T-helper 2 cell treated with Interferon-gamma antibody and Interleukin-4, amounts not matched to agents 100 ng/mL and 5 ng/mL, for 36 hours (primary cell): ENCODE results near the gene KCNJ1. TPM values are rescaled to one million over a fixed set of nuclear protein-coding genes. Genes with fewer than 3 reads are reported as not detected.

Experiments used
- intact Hi-C: fragments of 100-400 bp; cut with micrococcal nuclease; formaldehyde crosslinking; loops from one replicate; pipeline ENCODE4 v1.15.1; 2023
- total RNA-seq: library from RNA; stranded (reverse); gene quantifications from 2 replicates; pipeline ENCODE4 v1.2.3, GENCODE V29; 2022

Gene KCNJ1
- not detected in 2 replicates for total RNA-seq

DNA sequence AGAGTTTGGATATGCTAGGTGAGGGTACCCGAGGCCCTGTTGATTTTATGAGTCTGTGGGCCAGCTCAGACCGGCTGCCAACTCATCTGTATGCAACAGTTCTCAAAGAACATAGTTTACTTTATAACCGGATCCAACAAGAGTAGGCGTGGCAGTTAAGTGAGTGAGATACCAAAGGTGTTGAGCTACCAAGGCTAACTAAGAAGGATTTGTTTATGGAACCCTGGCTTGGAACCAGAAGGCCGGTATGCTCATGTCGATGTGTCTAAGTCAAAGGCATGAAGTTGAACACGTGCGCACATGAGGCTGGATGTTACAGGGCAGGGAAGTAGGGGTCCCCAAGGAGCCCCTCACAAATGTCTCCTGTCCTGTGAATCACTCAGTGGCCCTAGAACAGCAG lies at the start of gene KCNJ1:
Gene KCNJ1, minus strand, starts transcription at position 20 of the 400 bp plus-strand sequence. CDS start 27,053 bp downstream, outside the sequence.
- intact Hi-C loops: loop anchor here (5.0 kb wide), 1 partner anchor 830 kb away; no protein-coding TSS in a partner anchor

DNA sequence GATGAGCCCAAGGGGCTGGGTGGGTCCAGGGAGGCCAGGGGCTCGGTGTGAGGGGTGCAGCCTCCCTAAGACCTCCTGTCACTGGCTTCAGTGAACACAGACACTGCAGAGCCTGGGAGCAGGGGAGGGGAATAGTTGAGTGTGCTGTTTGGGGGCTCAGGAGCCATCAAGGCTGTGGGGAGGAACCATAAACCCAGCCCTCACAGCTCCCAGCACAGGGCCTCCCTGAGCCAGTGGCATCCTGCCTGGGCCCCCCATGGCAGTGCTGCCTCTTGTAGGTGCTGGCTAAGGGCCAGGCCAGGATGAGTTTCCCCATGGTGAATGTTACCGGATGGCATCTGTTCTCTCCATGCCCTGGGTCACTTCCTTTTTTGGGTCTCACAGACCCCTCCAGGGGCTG lies 49.6 kb upstream of the KCNJ1 start:
- intact Hi-C loops: no loop called here

DNA sequence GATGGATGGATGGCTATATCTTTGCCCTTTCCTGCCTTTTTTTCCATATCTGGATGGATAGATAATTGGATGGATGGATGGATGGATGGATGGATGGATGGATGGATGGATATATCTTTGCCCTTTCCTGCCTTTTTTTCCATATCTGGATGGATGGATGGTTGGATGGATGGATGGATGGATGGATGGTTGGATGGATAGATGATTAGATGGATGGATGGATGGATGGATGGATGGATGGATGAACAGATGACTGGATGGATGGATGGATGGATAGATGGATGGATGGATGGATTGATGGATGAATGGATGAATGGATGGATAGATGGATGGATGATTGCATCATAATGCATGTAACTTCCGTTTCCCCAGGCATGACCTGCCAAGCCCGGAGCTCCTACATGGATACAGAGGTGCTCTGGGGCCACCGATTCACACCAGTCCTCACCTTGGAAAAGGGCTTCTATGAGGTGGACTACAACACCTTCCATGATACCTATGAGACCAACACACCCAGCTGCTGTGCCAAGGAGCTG lies 49.0 kb upstream of the KCNJ1 start:
- intact Hi-C loops: no loop called here

DNA sequence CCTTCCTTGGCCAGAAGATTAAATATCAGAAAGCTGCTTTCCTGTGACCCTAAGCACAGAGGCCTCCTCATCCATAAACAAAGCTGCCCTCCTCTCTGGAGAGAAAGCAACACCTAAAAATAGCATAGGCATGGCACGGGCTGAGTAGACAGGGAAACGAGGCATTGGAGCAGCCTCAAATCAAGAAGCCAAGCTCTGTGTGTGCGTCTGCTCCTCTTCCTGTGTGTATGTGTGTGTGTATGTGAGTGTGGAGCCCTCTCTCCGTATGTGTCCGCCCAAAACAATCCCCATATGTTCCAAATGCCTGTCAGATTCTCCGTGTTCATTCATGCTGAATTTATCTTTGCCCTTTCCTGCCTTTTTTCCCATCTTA lies 48.0 kb upstream of the KCNJ1 start:
- intact Hi-C loops: no loop called here

DNA sequence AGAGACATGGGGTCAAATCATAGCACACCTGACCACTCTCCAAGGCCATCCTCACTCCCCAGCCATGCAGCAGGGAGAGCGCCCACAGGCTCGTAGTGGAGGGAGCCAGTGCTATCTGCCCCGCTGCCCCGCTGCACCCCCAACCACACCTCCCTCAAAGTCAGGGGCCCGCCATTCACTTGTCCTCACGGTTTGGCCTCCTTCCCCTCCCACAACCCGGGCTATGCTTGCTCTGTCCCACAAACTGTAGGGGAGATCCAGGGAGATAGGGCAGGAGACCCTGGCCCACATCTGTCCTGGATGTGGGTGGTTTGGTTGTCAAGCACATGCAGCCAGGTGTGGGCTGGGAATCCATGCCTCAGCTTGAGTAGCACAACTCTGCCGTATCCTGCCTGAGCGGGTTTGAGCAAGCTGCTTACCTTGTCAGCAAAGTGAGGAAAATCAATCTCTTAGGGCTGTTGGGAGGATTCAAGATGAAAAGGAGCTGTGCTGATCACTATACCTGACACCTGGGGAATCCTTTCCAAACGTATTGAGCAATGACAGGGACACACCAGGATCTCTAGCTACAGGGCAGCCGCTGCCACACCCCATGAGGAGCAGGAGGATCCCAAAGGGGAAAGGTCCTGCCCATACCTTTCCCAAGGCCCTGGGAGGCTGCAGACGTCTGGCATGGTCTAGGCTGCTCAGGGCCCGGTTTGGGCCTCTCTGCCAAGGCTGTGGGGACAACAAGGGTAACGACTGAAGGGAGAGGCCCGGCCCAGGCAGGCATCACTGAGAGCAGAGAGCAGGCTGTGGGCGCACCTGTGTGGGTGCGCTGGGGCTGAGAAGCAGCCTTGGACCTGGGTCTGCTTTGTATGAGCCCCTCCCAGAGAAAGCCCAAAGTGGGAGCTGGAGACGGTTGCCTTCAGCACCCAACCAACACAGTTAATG lies 47.4 kb upstream of the KCNJ1 start:
- intact Hi-C loops: no loop called here

DNA sequence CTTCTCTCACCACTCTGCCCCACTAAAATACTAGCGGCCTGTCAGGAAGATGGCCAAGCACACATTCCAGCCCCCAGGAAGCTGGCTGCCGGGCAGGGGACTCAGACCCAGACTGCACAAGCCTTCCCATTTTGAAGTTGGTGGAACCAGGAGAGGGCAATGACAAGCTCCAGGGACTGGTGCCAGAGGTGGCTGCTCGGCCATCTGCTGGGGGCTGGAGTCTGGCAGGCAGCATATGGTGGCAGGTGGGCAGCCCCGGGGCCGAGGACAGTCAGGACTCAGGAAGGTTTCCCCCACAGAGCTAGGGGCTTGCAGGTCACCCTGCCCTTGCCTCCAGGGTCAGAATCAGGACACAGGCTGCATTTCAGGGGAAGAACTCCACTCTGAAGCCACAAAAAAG lies 46.7 kb upstream of the KCNJ1 start:
- intact Hi-C loops: no loop called here

DNA sequence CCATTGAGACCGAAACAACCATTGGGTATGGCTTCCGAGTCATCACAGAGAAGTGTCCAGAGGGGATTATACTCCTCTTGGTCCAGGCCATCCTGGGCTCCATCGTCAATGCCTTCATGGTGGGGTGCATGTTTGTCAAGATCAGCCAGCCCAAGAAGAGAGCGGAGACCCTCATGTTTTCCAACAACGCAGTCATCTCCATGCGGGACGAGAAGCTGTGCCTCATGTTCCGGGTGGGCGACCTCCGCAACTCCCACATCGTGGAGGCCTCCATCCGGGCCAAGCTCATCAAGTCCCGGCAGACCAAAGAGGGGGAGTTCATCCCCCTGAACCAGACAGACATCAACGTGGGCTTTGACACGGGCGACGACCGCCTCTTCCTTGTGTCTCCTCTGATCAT lies 44.6 kb upstream of the KCNJ1 start:
- intact Hi-C loops: no loop called here

DNA sequence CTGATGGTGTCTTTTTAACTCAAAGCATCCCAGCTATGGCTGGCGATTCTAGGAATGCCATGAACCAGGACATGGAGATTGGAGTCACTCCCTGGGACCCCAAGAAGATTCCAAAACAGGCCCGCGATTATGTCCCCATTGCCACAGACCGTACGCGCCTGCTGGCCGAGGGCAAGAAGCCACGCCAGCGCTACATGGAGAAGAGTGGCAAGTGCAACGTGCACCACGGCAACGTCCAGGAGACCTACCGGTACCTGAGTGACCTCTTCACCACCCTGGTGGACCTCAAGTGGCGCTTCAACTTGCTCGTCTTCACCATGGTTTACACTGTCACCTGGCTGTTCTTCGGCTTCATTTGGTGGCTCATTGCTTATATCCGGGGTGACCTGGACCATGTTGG lies 44.1 kb upstream of the KCNJ1 start:
- intact Hi-C loops: no loop called here

DNA sequence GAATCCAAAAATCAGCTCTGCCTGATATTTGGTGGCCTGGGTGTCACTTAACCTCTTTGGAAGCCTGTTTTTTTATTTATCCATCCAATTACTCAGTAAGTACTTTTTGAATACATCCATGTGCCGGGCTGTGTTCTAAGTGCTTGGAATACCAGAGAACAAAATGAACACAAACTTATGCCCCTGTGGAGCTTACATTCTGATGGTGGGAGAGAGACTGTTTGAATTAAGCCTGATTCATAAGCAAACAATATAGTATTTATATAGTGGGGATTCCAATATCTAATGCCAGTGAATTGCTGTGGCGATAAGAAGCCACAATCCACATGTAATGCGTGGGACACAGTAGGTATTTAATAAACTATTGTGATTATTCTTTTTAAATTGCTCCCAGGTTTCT lies 43.5 kb upstream of the KCNJ1 start:
- intact Hi-C loops: no loop called here

DNA sequence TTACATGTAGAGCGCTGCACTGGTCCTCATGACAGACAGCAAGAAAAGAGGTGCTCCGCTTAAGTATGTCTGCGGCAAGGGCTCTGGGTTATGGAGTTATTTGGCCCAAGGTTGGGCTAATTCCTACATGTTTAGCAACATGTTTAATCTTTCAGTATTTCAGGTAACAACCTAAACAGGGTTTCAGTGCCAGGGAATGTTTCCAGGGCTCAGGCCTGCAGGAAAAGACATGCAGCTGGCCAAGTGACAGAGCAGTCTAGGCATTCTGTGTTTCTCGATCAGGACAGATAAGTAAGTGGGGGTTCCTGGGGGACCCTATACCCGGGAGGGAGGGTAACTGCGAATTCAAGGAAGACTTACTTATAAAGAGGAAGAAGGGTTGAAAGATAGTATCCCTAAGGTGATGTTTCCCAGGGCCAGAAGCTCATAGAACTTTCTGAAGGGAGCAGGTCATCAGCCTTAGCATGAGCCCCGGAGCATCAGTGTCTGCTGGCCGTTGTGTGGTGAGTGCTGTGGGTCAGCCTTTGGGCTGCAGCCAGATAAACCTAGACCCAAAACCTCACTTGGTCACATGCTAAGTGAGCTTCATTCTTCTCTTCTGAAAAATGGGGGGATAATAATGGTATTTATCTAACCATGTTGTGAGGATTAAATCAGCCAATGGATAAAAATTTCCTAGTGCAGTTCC lies 42.5 kb upstream of the KCNJ1 start:
- intact Hi-C loops: no loop called here

DNA sequence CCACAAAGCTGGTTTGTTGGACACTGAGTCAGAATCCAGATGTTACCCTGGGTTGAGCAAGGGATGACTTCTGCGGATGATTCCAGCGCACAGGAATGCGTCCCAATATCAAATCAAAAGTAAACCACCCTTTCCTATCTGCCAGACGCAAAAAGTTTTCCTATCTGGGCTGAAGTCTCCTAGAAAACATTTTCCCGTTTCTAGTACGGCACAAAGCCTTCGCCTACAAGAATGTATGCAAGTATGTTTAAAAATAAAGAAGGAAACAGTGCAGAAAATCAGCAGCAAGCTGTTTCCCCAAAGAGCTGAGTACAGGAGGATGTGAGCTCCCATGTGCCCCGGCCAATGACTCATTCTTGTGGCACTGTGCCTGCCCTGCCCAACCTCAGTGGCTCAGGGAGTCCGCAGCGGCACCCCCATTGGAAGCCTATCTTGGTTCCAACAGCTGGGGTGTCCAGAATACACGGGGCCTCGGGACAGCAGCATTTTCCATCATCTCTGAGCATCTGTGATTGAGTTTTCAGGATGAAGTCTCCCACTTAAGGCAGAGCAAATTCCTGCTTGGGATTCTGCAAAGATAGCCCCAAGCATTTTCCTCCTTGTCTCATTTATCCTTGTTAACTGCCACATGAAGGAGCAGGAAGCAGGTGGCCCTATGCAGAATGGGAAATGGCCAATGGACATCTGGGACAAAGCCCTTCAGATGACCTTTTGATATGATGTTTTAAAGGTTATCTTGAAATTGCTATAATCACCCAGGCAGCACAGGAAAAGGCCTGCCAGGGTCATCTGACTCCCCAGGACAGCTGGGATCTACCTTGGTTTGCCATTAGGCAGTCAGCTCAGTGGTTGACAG lies 41.5 kb upstream of the KCNJ1 start:
- intact Hi-C loops: no loop called here

DNA sequence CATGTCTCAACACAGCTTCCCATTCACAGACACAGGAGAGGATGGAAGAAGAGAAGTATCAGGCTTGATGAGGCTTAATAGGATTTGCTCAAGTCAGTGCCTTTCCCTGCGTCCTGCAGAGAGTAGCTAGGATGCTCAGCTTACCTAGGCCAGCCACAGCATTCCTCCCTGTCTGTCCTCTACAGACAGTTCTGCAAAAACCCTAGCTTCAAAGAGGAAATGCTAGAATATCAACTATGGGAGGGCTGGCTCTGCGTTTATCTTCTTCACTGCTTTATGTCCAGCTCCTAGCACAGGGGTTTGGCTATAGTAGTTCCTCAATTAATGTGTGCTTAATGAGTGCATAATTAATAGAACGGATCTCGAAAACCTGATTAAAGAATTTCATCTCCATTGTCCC lies 40.5 kb upstream of the KCNJ1 start:
- intact Hi-C loops: no loop called here

DNA sequence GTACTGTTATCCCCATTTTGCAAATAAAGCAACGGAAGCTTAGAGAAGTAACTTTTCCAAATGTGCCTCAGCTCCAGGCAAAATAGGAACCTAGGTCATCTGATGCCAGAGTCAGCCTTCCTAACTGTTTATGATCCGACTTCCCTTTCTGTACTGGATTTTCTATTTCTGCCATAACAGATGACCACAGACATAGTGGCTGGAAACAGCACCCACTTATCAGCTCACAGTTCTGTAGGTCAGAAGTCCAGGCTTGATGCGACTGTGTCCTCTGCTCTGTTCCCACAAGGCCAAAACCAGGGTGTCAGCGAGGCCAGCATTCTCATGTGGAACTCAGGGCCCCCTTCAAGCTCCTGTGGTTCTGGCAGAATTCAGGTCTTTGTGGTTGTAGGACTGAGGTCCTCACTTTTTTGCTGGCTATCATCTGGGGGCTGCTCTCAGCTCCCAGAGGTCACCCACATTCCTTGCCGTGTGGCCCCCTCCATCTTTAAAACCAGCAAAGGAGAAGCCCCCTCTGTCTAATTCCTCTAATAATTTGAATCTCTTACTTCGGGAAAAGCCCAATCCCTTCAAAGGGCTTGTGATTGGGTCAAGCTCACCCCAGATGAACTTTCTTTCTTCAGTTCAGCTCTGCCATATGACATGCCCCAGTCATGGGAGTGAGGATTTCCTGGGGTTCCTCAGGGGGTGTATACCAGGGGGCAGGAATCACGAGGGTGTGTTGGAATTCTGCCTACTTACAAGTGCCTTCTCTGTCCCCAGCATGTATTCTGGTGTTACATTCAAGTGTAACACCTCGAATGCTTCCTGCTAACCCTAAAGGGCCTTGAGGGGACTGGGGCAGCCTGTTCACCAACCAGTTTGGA lies 39.3 kb upstream of the KCNJ1 start:
- intact Hi-C loops: loop anchor here (1.0 kb wide), 1 partner anchor 22 kb away; no protein-coding TSS in a partner anchor

DNA sequence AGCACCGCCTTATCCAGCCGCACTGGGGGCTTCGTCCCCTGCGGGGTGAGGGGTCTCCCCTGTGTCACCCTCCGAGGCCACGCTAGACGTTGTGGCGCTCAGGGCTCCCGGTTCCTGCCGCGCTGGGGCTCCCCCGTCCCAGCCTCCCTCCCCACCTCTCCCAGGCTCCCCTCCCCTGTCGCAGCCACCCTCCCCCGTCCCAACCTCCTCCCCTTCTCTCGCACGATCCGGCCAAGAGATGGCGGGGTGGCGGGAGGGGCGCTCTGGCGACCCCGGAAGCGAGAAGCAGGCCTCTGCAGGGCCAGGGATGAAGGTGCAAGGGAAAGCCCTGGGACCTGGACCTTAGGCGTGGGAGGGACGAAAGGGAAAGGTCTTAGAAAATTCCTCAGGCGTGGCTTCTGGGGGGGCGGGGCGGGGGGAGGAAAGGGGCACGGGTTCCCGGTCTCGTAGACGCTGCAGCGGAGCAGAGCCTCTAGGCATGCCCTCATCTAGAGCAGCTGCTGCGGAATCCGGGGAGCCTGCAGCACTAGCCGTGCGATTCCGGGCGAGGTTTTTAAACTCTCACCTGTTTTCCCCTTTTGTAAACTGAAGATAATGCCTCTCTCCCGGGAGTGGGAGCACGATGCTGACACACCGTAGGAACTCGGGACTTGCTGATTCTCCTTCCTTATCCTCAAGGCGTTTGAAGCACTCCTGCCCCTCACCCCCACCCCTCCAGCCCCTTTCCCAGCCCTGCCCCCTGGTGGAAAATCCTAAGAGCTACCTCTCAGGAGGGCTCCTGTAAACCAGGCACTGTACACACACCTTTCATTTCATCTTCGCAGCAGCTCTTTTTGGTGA lies 38.5 kb upstream of the KCNJ1 start:
- intact Hi-C loops: loop anchor here (1.0 kb wide), 1 partner anchor 21 kb away; no protein-coding TSS in a partner anchor

DNA sequence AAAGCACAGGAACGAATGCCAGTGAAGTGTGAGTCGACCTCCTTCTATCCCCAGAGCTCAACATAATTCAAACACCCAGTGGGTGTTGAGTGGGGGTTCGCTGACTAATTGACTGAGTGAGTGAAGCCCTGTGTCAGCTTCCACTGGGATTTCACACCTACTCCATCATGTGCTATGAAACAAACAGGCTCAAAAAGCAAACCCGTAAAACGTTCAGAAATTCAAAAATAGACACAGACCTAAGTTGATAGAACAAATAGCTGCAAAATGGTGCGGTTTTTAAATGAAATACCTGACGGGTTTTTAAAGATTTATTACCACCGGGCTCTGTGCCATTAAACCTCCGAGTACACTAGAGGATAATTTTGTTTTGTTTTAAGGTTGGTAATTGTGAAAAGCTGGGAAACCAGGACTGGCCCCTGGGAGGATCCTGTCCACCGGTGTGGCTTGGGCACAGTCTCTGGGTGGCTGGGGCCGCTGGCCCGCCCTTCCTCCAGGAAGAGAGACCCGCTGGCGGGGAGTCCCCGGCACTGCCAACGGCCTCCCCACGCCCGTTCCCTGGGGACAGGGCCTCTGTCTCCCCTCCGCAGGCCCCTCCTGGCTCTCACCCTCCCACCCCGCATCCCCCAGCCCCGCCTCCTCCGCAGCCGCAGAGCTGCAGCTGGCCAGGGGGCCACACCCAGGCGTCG lies 37.7 kb upstream of the KCNJ1 start:
- intact Hi-C loops: no loop called here

DNA sequence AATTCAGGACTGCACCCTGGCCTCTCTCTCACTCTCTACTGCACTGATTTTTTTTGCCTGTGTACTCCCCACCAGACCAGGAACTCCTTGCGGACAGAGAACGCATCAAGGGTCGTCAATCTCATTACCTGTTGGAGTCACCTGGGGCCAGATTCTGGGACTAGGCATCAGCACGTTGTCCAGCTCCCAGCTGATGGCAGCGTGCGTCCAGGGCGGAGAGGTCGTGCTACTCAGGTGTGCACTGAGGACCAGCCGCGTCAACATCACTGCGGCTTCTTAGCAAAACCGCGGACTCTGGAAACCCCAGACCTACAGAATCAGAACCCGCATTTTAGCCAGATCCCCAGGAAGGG lies 37.2 kb upstream of the KCNJ1 start:
- intact Hi-C loops: no loop called here

DNA sequence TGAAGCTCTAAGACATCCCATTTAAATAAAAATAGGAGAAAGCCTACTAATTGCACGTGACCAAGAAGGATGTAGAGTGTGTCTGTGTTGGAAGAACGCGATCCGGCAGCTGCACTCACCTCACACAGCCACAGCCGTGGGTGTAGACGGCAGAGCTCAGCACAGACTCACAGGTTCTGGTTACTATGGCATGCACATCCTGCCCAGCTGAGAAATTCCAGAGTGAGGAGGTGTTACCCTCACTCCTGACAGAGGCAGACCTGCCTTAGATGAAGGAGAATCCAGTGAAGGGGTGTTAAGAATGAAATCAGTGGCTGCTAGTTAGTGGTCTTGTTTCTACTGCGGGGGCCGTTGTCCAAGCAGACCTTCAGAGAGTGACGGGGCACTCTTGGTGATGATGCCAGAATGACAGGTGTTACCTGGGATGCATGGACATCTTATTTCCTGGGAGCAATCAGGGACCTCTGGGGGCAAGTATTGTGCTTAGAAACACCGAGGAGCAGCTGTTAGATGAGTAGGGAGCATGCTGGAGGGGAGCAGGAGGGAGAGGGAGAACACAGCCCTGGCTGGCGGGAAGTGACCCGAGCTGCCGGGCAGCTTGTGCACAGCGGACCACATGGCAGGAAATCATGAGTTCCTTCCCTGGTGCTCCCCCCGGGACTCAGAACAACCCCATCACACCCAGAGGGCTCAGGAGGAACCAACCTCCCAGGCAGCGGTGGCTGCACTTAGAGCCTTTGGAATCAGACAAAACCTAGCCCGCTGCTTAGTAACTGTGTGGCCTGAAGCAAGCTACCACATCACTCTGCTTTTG lies 36.4 kb upstream of the KCNJ1 start:
- intact Hi-C loops: no loop called here

DNA sequence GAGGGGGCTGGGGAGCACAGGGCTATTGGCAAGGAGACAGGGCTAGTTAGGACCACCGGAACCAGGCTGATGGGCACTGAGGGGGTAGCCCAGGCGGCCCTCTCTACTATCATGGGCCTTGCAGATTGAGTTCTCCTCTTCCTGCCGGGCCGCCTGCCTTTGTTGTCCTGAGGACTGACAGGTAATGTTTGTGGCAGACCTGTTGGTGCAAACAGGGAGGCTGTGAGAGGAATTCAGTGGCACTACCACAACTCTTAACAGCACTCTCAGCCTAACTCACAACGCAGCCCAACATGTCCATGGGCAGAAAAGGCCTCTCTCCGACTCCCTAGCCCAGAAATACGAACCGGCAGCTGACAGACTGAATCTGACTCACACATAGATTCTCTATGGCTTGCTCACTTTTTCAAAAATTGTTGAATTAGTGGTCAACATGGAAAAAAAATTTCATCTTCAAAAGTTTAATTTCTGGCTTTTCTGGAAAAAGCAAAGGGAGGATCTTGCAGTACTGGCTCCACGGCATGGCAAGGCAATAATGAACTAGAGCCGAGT lies 35.5 kb upstream of the KCNJ1 start:
- intact Hi-C loops: no loop called here
